ENCODE data around the gene NAALAD2.
"Not testable (repeated sequence)": the region's sequence is repeated elsewhere in the genome, so short reads cannot be mapped to it uniquely, and the experiment has no call there.

Gene NAALAD2

DNA sequence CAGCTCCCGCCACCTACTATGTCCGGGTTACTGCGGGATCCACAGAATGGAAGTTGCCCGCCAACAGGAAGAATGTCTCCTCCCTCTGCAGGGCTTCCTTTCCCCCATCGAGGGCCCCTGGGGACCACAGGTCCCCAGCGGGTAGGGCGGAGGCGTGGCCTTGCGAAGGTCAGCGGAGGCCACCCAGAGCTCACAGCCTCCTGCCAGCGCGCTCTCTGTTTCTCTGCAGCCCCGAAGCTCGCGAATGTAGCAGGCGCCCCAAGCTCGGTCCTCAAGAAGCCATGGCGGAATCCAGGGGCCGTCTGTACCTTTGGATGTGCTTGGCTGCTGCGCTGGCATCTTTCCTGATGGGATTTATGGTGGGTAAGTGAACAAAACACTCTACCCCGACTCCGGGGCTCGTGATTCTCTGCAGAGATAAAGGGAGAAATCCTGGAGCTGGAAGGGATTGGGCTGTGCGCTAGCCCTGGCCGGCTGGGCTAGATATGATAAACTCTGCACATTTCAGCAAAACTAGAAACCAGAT, at the start of gene NAALAD2:
Gene NAALAD2, plus strand, starts transcription at position 186 of the 526 bp plus-strand sequence. Its CDS starts 96 bp downstream, at position 282.
- DNase-seq = no peak

DNA sequence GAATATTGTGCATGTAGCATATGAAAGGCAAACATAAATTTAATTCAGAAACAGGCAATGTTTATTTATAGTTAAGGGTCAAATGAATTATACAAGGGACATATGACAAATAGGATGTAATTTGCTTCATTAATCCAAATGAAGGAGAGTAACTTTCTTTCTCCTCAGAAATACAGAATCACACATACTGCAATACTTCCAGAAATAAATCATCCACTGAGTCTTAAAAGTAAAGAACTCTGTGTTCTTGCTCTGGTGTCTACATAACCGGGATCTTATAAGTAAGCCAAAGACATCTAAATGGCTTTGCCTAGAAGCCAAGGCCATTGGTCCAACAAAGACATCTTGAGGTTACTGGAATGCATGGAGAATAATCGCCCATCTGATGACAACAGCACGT, 48.8 kb upstream of the NAALAD2 start, which contains the start of gene UBTFL1:
Gene UBTFL1, plus strand, starts transcription at position 301 of the 400 bp plus-strand sequence. Its CDS starts 0 bp downstream, at position 301.
- DNase-seq = not testable (repeated sequence)

GRCh38 chr11:90088731-90089130, 45.7 kb upstream of the NAALAD2 start:
- not testable (repeated sequence) for DNase-seq

DNA sequence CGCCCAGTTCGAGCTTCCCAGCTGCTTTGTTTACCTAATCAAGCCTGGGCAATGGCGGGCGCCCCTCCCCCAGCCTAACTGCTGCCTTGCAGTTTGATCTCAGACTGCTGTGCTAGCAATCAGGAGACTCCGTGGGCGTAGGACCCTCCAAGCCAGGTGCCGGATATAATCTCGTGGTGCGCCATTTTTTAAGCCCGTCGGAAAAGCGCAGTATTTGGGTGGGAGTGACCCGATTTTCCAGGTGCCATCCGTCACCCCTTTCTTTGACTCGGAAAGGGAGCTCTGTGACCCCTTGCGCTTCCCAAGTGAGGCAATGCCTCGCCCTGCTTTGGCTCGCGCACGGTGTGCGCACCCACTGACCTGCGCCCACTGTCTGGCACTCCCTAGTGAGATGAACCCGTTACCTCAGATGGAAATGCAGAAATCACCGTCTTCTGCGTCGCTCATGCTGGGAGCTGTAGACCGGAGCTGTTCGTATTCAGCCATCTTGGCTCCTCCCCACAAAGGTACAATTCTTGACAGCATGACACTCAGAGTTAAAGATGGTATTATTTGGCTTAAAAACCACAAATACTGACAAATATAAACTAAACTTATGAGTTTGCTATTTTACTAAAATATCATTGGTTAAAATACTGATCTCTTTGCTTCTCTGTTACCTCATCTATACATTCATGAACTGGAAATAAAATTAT, 39.1 kb upstream of the NAALAD2 start:
- not testable (repeated sequence) for DNase-seq

- not testable (repeated sequence) for DNase-seq
These were observed 36.2 kb upstream of the NAALAD2 start for GRCh38 chr11:90098261-90098660.

DNA sequence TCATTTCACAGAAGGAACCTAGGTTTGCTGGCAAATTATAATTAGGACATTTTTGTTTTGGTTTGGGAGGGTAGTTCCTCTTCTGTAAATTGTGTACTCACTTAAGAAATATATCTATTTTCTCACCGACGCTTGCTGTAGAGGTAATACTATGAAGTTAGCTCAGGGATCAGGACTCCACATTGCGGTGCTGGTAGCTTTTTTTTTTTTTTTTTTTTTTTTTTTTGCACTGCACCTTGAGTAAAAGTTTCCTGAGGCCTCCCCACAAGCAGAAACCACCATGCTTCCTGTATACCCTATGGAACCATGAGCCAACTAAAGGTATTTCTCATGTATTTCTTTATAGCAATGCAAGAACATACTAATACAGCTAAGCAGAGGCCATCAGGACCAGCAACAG, 34.0 kb upstream of the NAALAD2 start:
- no peak for DNase-seq

GRCh38 chr11:90113541-90113940, 20.9 kb upstream of the NAALAD2 start:
- no peak for DNase-seq

DNA sequence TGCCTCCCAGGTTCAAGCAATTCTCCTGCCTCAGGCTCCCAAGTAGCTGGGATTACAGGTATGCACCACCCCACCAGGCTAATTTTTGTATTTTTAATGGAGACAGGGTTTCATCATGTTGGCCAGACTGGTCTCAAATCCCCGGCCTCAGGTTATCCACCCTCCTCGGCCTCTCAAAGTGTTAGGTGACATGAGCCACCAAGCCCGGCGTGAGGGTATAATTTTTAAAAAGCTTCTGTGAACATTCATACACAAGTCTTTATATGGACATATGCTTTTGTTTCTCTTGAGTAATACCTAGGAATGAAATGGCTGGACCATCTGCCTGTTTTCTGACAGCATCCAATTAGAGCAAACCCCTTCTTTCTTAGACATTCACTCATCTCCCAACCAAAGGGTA, 14.3 kb upstream of the NAALAD2 start:
- no peak for DNase-seq

- no peak for DNase-seq
These were observed 10.1 kb upstream of the NAALAD2 start for GRCh38 chr11:90124371-90124770.

DNA sequence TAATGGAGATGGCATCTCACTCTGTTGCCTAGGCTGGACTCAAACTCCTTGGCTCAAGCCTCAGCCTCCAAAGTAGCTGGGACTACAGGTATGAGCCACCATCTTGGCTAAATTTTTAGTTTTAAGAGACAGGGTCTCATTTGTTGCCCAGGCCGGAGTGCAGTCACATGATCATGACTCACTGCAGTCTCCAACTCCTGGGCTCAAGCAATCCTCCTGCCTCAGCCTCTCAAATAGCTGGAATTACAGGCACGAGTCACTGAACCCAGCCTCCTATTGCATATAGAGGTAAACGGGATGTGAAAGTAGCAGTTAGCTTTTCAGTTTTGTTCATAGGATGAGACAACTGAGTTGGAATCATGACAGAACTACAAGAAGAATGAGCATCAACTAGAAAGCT, 9.5 kb upstream of the NAALAD2 start:
- no peak for DNase-seq

- no peak for DNase-seq
These were observed 644 bp upstream of the NAALAD2 start for GRCh38 chr11:90133560-90134477.

GRCh38 chr11:90135016-90135415, 553 bp downstream of the NAALAD2 start:
- no peak for DNase-seq

- DNase-seq = no peak
These were observed 14.4 kb downstream of the NAALAD2 start for GRCh38 chr11:90148900-90149299.

DNA sequence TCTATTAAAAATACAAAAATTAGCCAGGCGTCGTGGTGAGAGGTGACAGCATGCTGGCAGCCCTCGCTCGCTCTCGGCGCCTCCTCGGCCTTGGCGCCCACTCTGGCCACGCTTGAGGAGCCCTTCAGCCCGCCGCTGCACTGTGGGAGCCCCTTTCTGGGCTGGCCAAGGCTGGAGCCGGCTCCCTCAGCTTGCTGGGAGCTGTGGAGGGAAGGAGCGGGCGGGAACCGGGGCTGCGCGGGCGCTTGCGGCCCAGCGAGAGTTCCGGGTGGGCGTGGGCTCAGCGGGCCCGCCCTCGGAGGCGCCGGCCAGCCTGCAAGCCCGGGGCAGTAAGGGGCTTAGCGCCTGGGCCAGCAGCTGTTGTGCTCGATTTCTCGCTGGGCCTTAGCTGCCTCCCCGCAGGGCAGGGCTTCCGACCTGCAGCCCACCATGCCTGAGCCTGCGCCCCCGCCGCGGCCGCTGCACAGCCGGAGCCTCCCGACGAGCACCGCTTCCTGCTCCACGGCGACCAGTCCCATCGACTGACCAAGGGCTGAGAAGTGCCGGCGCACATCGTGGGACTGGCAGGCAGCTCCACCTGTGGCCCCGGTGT, 32.6 kb downstream of the NAALAD2 start:
- not testable (repeated sequence) for DNase-seq

GRCh38 chr11:90167704-90168103, 33.2 kb downstream of the NAALAD2 start:
- not testable (repeated sequence) for DNase-seq

GRCh38 chr11:90168571-90168970, 34.1 kb downstream of the NAALAD2 start:
- no peak for DNase-seq

DNA sequence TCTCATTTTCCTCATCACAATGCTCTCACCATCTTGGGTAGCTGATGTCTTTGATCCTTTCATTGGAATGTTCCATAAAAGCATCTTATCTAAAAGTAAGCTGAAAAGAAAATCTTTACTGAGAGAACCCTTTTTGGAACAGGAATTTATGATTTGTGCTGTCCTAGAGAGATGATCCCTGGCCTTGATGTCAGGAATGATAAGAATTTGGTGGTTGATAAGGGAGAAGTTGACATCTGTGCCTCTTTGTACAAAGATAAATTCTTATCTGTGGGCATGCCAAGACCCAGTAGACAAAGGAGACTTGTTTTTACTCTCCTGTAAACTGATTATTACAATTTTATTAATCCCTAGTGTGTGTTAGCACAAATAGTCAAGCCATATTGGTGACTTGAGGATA, 36.9 kb downstream of the NAALAD2 start:
- DNase-seq = no peak

DNA sequence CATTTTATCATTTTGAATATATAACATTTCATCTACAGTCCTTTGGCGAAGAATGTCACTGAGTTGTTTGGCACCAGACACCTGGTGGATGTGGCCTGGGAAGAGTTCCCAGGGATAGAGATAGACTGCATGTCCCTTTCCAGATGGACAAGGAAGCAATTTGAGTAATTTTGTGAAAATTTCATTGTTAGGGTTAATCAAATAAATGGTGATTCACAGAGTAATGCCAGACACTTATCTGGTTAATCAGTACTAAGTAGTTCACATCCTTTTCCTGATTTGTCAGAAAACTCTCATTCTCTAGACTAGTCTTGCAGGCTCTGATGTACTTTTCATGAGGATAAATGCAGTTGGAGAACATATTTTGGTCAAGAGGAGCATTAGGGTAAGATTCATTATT, 41.6 kb downstream of the NAALAD2 start:
- DNase-seq = no peak

GRCh38 chr11:90178751-90179150, 44.3 kb downstream of the NAALAD2 start:
- no peak for DNase-seq

- DNase-seq = no peak
These were observed 45.5 kb downstream of the NAALAD2 start for GRCh38 chr11:90179923-90180322.

DNA sequence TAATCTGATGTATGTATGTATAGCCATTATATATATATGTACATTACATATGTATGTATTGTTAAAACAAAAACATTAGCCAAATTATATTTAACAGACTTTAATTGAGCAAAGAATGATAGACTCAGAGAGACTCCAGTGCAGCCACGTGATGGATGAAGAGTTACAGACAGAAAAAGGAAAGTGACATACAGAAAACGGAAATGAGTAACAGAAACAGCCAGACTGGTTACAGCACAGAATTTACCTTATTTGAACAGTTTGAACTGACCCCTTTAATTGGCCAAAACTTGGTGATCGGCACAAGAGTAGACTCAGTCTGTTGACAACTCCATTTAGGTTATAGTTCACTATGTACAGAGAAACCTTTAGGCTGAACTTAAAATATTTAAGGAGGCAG, 53.4 kb downstream of the NAALAD2 start:
- DNase-seq = no peak

DNA sequence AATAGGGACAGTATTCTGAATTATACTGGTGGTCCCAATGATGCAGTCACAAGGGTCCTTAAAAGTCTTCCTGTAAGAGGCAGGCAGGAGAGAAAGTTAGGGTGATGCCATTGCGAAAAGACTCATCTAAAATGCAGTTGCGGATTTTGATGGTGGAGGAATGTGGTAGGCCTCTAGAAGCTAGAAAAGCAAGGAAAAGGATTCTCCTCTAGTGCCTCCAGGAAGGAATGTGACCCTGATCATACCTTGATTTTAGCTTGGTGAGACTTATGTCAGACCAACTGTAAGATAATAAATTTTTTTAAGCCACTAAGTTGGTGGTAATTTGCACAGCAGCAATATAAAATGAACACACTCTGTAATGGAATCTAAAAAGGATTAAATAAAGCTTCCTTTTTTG, 54.5 kb downstream of the NAALAD2 start:
- no peak for DNase-seq

GRCh38 chr11:90192869-90193582, 58.6 kb downstream of the NAALAD2 start:
- DNase-seq = no peak

Data from stimulated activated CD4-positive, alpha-beta T cell treated with anti-CD3 and anti-CD28 coated beads, Interleukin-4, amount 100 ng/mL, for 1 hour (primary cell).